ENCODE measurements around the gene PRH2.

Gene PRH2

GRCh38 chr12:10928746-10929286 lies at the start of gene PRH2:
TSS of gene PRH2 (plus strand) at chr12:10929236. CDS start at chr12:10929274, 38 bp downstream.
- DNase-seq: no peak

- no peak for DNase-seq
These were observed 44.8 kb upstream of the PRH2 start, which contains the start of gene PRH1 for GRCh38 chr12:10884086-10884725. TSS of gene PRH1 (minus strand) at chr12:10884255. CDS start at chr12:10884217, 38 bp downstream.

GRCh38 chr12:10889226-10889625 lies 39.8 kb upstream of the PRH2 start:
- no peak for DNase-seq

- no peak for DNase-seq
These were observed 37.1 kb upstream of the PRH2 start for GRCh38 chr12:10891937-10892336.

GRCh38 chr12:10896854-10897253 lies 32.2 kb upstream of the PRH2 start:
- no peak for DNase-seq

GRCh38 chr12:10900530-10900929 lies 28.5 kb upstream of the PRH2 start:
- no peak for DNase-seq

- DNase-seq: no peak
These were observed 28.1 kb upstream of the PRH2 start for GRCh38 chr12:10900972-10901371.

GRCh38 chr12:10901427-10901826 lies 27.6 kb upstream of the PRH2 start:
- no peak for DNase-seq

- DNase-seq: no peak
These were observed 24.4 kb upstream of the PRH2 start for GRCh38 chr12:10904686-10905085.

- DNase-seq: no peak
These were observed 19.6 kb upstream of the PRH2 start, which contains the start of gene TAS2R13 for GRCh38 chr12:10909462-10909861. TSS of gene TAS2R13 (minus strand) at chr12:10909562. CDS start at chr12:10909298, 264 bp downstream.

GRCh38 chr12:10910380-10910779 lies 18.7 kb upstream of the PRH2 start:
- DNase-seq: no peak

GRCh38 chr12:10919809-10920208 lies 9.2 kb upstream of the PRH2 start:
- DNase-seq: no peak

GRCh38 chr12:10926269-10926668 lies 2.8 kb upstream of the PRH2 start:
- no peak for DNase-seq

GRCh38 chr12:10936506-10936905 lies 7.5 kb downstream of the PRH2 start:
- no peak for DNase-seq

GRCh38 chr12:10939163-10939562 lies 10.1 kb downstream of the PRH2 start, which contains the start of gene TAS2R14:
TSS of gene TAS2R14 (minus strand) at chr12:10939263. CDS start at chr12:10939207, 56 bp downstream.
- DNase-seq: no peak

- DNase-seq: no peak
These were observed 11.4 kb downstream of the PRH2 start for GRCh38 chr12:10940389-10940788.

- DNase-seq: no peak
These were observed 12.3 kb downstream of the PRH2 start for GRCh38 chr12:10941369-10941768.

- no peak for DNase-seq
These were observed 13.0 kb downstream of the PRH2 start for GRCh38 chr12:10941916-10942607.

GRCh38 chr12:10943167-10943566 lies 14.1 kb downstream of the PRH2 start:
- DNase-seq: no peak

GRCh38 chr12:10952645-10953044 lies 23.6 kb downstream of the PRH2 start:
- no peak for DNase-seq

- no peak for DNase-seq
These were observed 27.0 kb downstream of the PRH2 start for GRCh38 chr12:10956085-10956484.

GRCh38 chr12:10957741-10958140 lies 28.7 kb downstream of the PRH2 start:
- DNase-seq: no peak

- peak; percentile 7 for DNase-seq
These were observed 30.8 kb downstream of the PRH2 start for GRCh38 chr12:10959804-10960203.

GRCh38 chr12:10960211-10960610 lies 31.2 kb downstream of the PRH2 start:
- no peak for DNase-seq
